H1 (cell line): Measurements from ENCODE around the gene NME1. TPM values are rescaled to one million over a fixed set of nuclear protein-coding genes. Genes with fewer than 3 reads are reported as not detected.

Experiments used
- CTBP2 ChIP-seq: IDR thresholded peaks from 2 replicates; pipeline ENCODE4 v1.7.0; 2011; ENCODE audit warnings: borderline replicate concordance, mild to moderate bottlenecking, moderate library complexity, mixed read lengths, low read length; ENCODE audit not compliant: insufficient read depth, insufficient read length
- EP300 ChIP-seq, 2 experiments: IDR thresholded peaks; 1 replicate in 1 of 2; 2 replicates in 1 of 2; pipeline ENCODE4 v1.6.1; 2011 to 2012; ENCODE audit warnings: low read depth in 2 of 2, low read length in 2 of 2, mild to moderate bottlenecking in 2 of 2, borderline replicate concordance in 1 of 2, inconsistent platforms in 1 of 2, moderate library complexity in 1 of 2
- MAFK ChIP-seq: IDR thresholded peaks from 2 replicates; pipeline ENCODE4 v1.6.1; 2012; ENCODE audit warnings: low read depth, mild to moderate bottlenecking, improper control_type of control experiment, low read length
- RBBP5 ChIP-seq: IDR thresholded peaks from 2 replicates; pipeline ENCODE4 v1.7.1; 2012; ENCODE audit warnings: low read depth, mild to moderate bottlenecking, inconsistent platforms, low read length, moderate library complexity, borderline replicate concordance
- SIN3A ChIP-seq, 2 experiments: IDR thresholded peaks in 1 of 2; conservative IDR thresholded peaks in 1 of 2; 2 replicates each; pipeline ENCODE4 v1.6.1; 2011 to 2012; ENCODE audit warnings: low read length in 2 of 2, improper control_type of control experiment in 1 of 2, low read depth in 1 of 2, mild to moderate bottlenecking in 1 of 2
- SIRT6 ChIP-seq: IDR thresholded peaks from one replicate; pipeline ENCODE4 v1.7.1; 2012; ENCODE audit warnings: low read length, inconsistent platforms
- SIX5 ChIP-seq: IDR thresholded peaks from 2 replicates; pipeline ENCODE4 v1.6.1; 2011; ENCODE audit warnings: mild to moderate bottlenecking, low read depth, low read length
- TAF7 ChIP-seq: optimal IDR thresholded peaks from 2 replicates; pipeline ENCODE3; 2011; ENCODE audit warnings: low read depth, mild to moderate bottlenecking, inconsistent platforms, low read length, moderate library complexity, borderline replicate concordance
- polyA plus RNA-seq, 7 experiments: library from polyadenylated mRNA; depleted of rRNA in 3 of 7; stranded (reverse) in 5 of 7; unstranded in 2 of 7; fragments of >200 nt in 5 of 7; fragments of 200-250 nt in 2 of 7; gene quantifications; 1 replicate in 5 of 7; 2 replicates in 1 of 7; 4 replicates in 1 of 7; pipeline versions ENCODE4 v1.2.1 to v1.2.3, GENCODE V29; 2011 to 2013; ENCODE audit warnings: missing spikeins in 2 of 7, mixed read lengths in 2 of 7
- total RNA-seq: library from RNA; stranded (reverse); fragmentation: NEBNext Ultra II Directional; extraction: Animal tissue kit (Norgen Biotek cat#: 25700); gene quantifications from 2 replicates; pipeline ENCODE4 v1.2.1, GENCODE V29; 2021
- TF ChIP-seq, protein P1 (sequence below): fragments of 300-600 bp; sonication (generic); IDR thresholded peaks from 2 replicates; pipeline ENCODE4 v1.7.1; 2012; ENCODE audit warnings: low read length, moderate library complexity, mild to moderate bottlenecking, inconsistent platforms; ENCODE audit not compliant: insufficient replicate concordance

The NME1 gene
- total and polyA plus RNA-seq, 2 of the 8 experiments (the other 6 are each of a cell fraction or from before 2014, with no cell fraction given): 307 to 380 TPM

DNA sequence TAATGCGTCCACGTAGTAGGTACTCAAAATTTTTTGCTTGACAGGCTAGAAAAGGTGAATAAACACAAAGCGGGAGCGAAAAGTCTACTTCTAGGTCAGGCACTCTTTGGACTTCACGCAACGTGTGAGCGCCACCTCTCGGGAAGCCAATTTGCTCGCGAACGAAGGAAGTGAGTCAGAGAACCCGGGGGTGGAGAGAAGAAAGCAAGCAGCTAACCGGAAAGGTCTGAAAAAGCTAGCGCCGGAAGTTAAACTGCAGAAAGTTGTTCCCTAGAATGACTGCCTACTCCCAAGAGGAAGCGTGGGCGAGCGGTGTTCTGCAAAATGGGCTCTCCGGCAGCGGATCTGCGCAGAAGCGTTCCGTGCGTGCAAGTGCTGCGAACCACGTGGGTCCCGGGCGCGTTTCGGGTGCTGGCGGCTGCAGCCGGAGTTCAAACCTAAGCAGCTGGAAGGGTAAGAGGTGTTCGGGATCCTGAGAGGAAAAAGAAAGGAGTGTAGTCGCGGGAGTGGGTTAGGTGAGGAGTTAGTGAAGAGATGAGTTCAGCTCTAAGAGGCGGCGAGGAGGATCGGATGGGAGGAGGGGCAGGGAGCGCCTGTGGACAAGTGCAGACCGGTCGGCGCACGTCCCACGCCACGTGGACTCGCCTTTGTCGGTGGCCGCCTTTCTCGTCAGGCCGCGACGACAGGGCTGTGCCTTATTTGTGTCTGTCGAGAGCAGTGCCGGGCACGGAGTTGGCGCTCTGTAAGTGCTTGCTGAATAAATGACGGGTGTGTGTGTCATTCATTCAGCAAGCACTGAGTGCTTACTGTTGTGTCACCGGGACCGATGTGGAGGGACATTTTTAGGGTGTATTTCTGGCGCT, at the start of gene NME1 (continued):
- TF ChIP-seq, protein P1, sequence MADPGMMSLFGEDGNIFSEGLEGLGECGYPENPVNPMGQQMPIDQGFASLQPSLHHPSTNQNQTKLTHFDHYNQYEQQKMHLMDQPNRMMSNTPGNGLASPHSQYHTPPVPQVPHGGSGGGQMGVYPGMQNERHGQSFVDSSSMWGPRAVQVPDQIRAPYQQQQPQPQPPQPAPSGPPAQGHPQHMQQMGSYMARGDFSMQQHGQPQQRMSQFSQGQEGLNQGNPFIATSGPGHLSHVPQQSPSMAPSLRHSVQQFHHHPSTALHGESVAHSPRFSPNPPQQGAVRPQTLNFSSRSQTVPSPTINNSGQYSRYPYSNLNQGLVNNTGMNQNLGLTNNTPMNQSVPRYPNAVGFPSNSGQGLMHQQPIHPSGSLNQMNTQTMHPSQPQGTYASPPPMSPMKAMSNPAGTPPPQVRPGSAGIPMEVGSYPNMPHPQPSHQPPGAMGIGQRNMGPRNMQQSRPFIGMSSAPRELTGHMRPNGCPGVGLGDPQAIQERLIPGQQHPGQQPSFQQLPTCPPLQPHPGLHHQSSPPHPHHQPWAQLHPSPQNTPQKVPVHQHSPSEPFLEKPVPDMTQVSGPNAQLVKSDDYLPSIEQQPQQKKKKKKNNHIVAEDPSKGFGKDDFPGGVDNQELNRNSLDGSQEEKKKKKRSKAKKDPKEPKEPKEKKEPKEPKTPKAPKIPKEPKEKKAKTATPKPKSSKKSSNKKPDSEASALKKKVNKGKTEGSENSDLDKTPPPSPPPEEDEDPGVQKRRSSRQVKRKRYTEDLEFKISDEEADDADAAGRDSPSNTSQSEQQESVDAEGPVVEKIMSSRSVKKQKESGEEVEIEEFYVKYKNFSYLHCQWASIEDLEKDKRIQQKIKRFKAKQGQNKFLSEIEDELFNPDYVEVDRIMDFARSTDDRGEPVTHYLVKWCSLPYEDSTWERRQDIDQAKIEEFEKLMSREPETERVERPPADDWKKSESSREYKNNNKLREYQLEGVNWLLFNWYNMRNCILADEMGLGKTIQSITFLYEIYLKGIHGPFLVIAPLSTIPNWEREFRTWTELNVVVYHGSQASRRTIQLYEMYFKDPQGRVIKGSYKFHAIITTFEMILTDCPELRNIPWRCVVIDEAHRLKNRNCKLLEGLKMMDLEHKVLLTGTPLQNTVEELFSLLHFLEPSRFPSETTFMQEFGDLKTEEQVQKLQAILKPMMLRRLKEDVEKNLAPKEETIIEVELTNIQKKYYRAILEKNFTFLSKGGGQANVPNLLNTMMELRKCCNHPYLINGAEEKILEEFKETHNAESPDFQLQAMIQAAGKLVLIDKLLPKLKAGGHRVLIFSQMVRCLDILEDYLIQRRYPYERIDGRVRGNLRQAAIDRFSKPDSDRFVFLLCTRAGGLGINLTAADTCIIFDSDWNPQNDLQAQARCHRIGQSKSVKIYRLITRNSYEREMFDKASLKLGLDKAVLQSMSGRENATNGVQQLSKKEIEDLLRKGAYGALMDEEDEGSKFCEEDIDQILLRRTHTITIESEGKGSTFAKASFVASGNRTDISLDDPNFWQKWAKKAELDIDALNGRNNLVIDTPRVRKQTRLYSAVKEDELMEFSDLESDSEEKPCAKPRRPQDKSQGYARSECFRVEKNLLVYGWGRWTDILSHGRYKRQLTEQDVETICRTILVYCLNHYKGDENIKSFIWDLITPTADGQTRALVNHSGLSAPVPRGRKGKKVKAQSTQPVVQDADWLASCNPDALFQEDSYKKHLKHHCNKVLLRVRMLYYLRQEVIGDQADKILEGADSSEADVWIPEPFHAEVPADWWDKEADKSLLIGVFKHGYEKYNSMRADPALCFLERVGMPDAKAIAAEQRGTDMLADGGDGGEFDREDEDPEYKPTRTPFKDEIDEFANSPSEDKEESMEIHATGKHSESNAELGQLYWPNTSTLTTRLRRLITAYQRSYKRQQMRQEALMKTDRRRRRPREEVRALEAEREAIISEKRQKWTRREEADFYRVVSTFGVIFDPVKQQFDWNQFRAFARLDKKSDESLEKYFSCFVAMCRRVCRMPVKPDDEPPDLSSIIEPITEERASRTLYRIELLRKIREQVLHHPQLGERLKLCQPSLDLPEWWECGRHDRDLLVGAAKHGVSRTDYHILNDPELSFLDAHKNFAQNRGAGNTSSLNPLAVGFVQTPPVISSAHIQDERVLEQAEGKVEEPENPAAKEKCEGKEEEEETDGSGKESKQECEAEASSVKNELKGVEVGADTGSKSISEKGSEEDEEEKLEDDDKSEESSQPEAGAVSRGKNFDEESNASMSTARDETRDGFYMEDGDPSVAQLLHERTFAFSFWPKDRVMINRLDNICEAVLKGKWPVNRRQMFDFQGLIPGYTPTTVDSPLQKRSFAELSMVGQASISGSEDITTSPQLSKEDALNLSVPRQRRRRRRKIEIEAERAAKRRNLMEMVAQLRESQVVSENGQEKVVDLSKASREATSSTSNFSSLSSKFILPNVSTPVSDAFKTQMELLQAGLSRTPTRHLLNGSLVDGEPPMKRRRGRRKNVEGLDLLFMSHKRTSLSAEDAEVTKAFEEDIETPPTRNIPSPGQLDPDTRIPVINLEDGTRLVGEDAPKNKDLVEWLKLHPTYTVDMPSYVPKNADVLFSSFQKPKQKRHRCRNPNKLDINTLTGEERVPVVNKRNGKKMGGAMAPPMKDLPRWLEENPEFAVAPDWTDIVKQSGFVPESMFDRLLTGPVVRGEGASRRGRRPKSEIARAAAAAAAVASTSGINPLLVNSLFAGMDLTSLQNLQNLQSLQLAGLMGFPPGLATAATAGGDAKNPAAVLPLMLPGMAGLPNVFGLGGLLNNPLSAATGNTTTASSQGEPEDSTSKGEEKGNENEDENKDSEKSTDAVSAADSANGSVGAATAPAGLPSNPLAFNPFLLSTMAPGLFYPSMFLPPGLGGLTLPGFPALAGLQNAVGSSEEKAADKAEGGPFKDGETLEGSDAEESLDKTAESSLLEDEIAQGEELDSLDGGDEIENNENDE: no peak
- TF ChIP-seq EP300 (IDR thresholded peaks at IDR 0.05; ENCODE audit: borderline replicate concordance in 1 of 2, low read depth in 2 of 2, low read length in 2 of 2) (peak; percentile 47 to 85; a peak in 2 of 3 replicates), CTBP2 (peak; percentile 95), RBBP5 (peak; percentile 81; the same call in 1 of the 2 replicates), TAF7 (peak; percentile 88), SIN3A (conservative IDR thresholded peaks at IDR 0.05 in 1 of 2, IDR thresholded peaks at IDR 0.05 in 1 of 2; ENCODE audit: low read depth in 1 of 2, low read length in 2 of 2) (peak; percentile 97 to 100), MAFK (no peak), SIX5 (peak; percentile 41), SIRT6 (no peak)
